HCT116 (cell line): ENCODE measurements around the gene HLA-DPB1. TPM values are rescaled to one million over a fixed set of nuclear protein-coding genes. Genes with fewer than 3 reads are reported as not detected.

Experiments used
- ATAC-seq: fragments of 200-7000 bp; cut with Tn5 transposase; 2 replicates; pipeline ENCODE4 v1.9.1; 2020; ENCODE audit warnings: mild to moderate bottlenecking, moderate library complexity
- BruUV-seq: library from RNA; stranded (reverse); fragments of 400-500 nt; replicated peaks from 2 replicates; lab custom pipeline; 2021; lab: Mats Ljungman, UMichigan
- CTCF ChIA-PET: fragments of 300-600 bp; sonication (Branson Sonifier 250); formaldehyde crosslinking; loops from one replicate; lab custom pipeline; 2021; ENCODE audit warnings: antibody characterized with exemption; lab: Charles Lee
- POLR2A ChIA-PET: fragments of 300-600, 350-600 bp; sonication (Branson Sonifier 250); formaldehyde crosslinking; loops from one replicate; lab custom pipeline; 2021; ENCODE audit warnings: antibody characterized with exemption; lab: Charles Lee
- RAD21 ChIA-PET, 2 experiments: fragments of 300-600 bp; sonication (Branson Sonifier 250); formaldehyde crosslinking; loops; one replicate each; lab custom pipeline; 2023; ENCODE audit warnings: low total read pairs in 2 of 2; ENCODE audit not compliant: uncharacterized antibody in 2 of 2, unreplicated experiment in 2 of 2, low non-redundant PET in 1 of 2; lab: Charles Lee
- DNase-seq: peaks from one replicate; pipeline ENCODE4 v3.0.0-alpha.2; 2010; ENCODE audit warnings: low read depth, low spot score
- H2AFZ ChIP-seq: fragments of 200-600 bp; shearing (Covaris generic), sonication (generic); 2 replicates; pipeline ENCODE4 v1.6.1; 2017; ENCODE audit warnings: low read depth, mixed run types, mixed read lengths, antibody characterized with exemption, low read length; ENCODE audit not compliant: poor library complexity, severe bottlenecking
- H3K27ac ChIP-seq: 2 replicates; pipeline ENCODE4 v1.5.1; 2012; ENCODE audit warnings: low read depth, low read length
- H3K27me3 ChIP-seq: fragments of 200-600 bp; sonication (generic); 2 replicates; pipeline ENCODE4 v1.6.1; 2016; ENCODE audit warnings: mixed run types, low read length, mixed read lengths; ENCODE audit not compliant: insufficient read depth
- H3K36me3 ChIP-seq, 2 experiments: fragments of 200-500 bp in 1 of 2; fragments of 200-600 bp in 1 of 2; sonication (Bioruptor generic) in 1 of 2; sonication (generic) in 1 of 2; 2 replicates each; pipeline versions ENCODE4 v1.5.1 to v1.6.1; 2014 to 2016; ENCODE audit warnings: low read length in 2 of 2, inconsistent platforms in 1 of 2, mixed read lengths in 1 of 2, mixed run types in 1 of 2; ENCODE audit not compliant: insufficient read depth in 2 of 2, control insufficient read depth in 1 of 2
- H3K4me1 ChIP-seq, 2 experiments: fragments of 200-600 bp in 1 of 2; sonication (generic) in 1 of 2; 2 replicates each; pipeline versions ENCODE4 v1.5.1 to v1.6.1; 2012 to 2017; ENCODE audit warnings: low read length in 2 of 2, inconsistent platforms in 1 of 2, mild to moderate bottlenecking in 1 of 2, mixed read lengths in 1 of 2, mixed run types in 1 of 2, moderate library complexity in 1 of 2; ENCODE audit not compliant: insufficient read depth in 2 of 2, control insufficient read depth in 1 of 2
- H3K4me2 ChIP-seq: fragments of 200-600 bp; sonication (generic); 2 replicates; pipeline ENCODE4 v1.6.1; 2017; ENCODE audit warnings: mixed run types, low read length, mixed read lengths
- H3K4me3 ChIP-seq, 2 experiments: fragments of 200-600 bp in 1 of 2; sonication (generic) in 1 of 2; replicated peaks in 1 of 2; 2 replicates each; pipeline ENCODE4 v1.5.1; 2011 to 2016; ENCODE audit warnings: low read length in 2 of 2, control low read depth in 1 of 2, low read depth in 1 of 2, mild to moderate bottlenecking in 1 of 2, mixed read lengths in 1 of 2, mixed run types in 1 of 2
- H3K79me2 ChIP-seq: fragments of 200-600 bp; sonication (generic); 2 replicates; pipeline ENCODE4 v1.6.1; 2017; ENCODE audit warnings: mild to moderate bottlenecking, mixed run types, low read length, moderate library complexity, mixed read lengths; ENCODE audit not compliant: insufficient read depth
- H3K9ac ChIP-seq: fragments of 200-600 bp; sonication (generic); 2 replicates; pipeline ENCODE4 v1.6.1; 2016; ENCODE audit warnings: low read length, mixed read lengths
- H3K9me2 ChIP-seq: fragments of 200-600 bp; sonication (generic), shearing (Covaris generic); 2 replicates; pipeline ENCODE4 v1.6.1; 2017; ENCODE audit warnings: mixed run types, mild to moderate bottlenecking, moderate library complexity; ENCODE audit not compliant: insufficient read depth
- H3K9me3 ChIP-seq, 2 experiments: fragments of 200-500 bp in 1 of 2; fragments of 200-600 bp in 1 of 2; sonication (Bioruptor generic) in 1 of 2; sonication (generic) in 1 of 2; 2 replicates each; pipeline ENCODE4 v1.6.1; 2014 to 2017; ENCODE audit warnings: low read length in 2 of 2, mixed read lengths in 2 of 2, inconsistent platforms in 1 of 2, low read depth in 1 of 2, mild to moderate bottlenecking in 1 of 2, mixed run types in 1 of 2, moderate library complexity in 1 of 2; ENCODE audit not compliant: control insufficient read depth in 1 of 2, insufficient read depth in 1 of 2
- H4K20me1 ChIP-seq: fragments of 200-600 bp; sonication (generic), shearing (Covaris generic); 2 replicates; pipeline ENCODE4 v1.6.1; 2017; ENCODE audit warnings: mixed run types, mild to moderate bottlenecking, moderate library complexity; ENCODE audit not compliant: insufficient read depth
- ATF3 ChIP-seq: IDR thresholded peaks from 2 replicates; pipeline ENCODE4 v1.6.1; 2012
- CBX3 ChIP-seq: IDR thresholded peaks from 2 replicates; pipeline ENCODE4 v1.6.1; 2012; ENCODE audit warnings: low read depth
- CTCF ChIP-seq, 3 experiments: fragments of 200-600 bp in 1 of 3; sonication (generic) in 1 of 3; IDR thresholded peaks in 2 of 3; conservative IDR thresholded peaks in 1 of 3; 2 replicates each; pipeline ENCODE4 v1.5.1; 2012 to 2017; ENCODE audit warnings: low read depth in 2 of 3, low read length in 2 of 3, antibody characterized with exemption in 1 of 3, borderline replicate concordance in 1 of 3, control low read depth in 1 of 3, mild to moderate bottlenecking in 1 of 3, mixed read lengths in 1 of 3, mixed run types in 1 of 3, moderate library complexity in 1 of 3; ENCODE audit not compliant: insufficient read depth in 1 of 3
- EGR1 ChIP-seq: IDR thresholded peaks from 2 replicates; pipeline ENCODE4 v1.6.1; 2012; ENCODE audit warnings: low read depth
- ELF1 ChIP-seq: IDR thresholded peaks from 2 replicates; pipeline ENCODE4 v1.6.1; 2012; ENCODE audit warnings: low read depth, borderline replicate concordance
- JUND ChIP-seq: IDR thresholded peaks from 2 replicates; pipeline ENCODE4 v1.6.1; 2012
- MAX ChIP-seq: IDR thresholded peaks from 2 replicates; pipeline ENCODE4 v1.6.1; 2012
- POLR2A ChIP-seq: IDR thresholded peaks from 2 replicates; pipeline ENCODE4 v1.7.0; 2011; ENCODE audit warnings: borderline replicate concordance; ENCODE audit not compliant: insufficient read depth, insufficient read length; ENCODE audit errors: extremely low read depth
- RAD21 ChIP-seq: IDR thresholded peaks from 2 replicates; pipeline ENCODE4 v1.6.1; 2012; ENCODE audit warnings: low read depth, mild to moderate bottlenecking
- REST ChIP-seq: IDR thresholded peaks from 2 replicates; pipeline ENCODE4 v1.6.1; 2012; ENCODE audit warnings: low read depth
- SP1 ChIP-seq: IDR thresholded peaks from 2 replicates; pipeline ENCODE4 v1.6.1; 2012; ENCODE audit warnings: low read depth
- SRF ChIP-seq: IDR thresholded peaks from 2 replicates; pipeline ENCODE4 v1.6.1; 2012; ENCODE audit warnings: low read depth
- TCF7L2 ChIP-seq: IDR thresholded peaks from 2 replicates; pipeline ENCODE4 v1.7.0; 2011; ENCODE audit warnings: borderline replicate concordance, inconsistent platforms; ENCODE audit not compliant: insufficient read depth, insufficient read length; ENCODE audit errors: extremely low read depth
- YY1 ChIP-seq: IDR thresholded peaks from 2 replicates; pipeline ENCODE4 v1.6.1; 2011; ENCODE audit warnings: low read length, low read depth, moderate library complexity, mild to moderate bottlenecking; ENCODE audit not compliant: insufficient replicate concordance; ENCODE audit errors: extremely low read depth
- ZBTB33 ChIP-seq: IDR thresholded peaks from 2 replicates; pipeline ENCODE4 v1.6.1; 2011; ENCODE audit warnings: mild to moderate bottlenecking, low read length, moderate library complexity; ENCODE audit not compliant: insufficient replicate concordance; ENCODE audit errors: extremely low read depth
- ZNF274 ChIP-seq: fragments of 200-500 bp; sonication (Bioruptor generic); IDR thresholded peaks from 2 replicates; pipeline ENCODE4 v1.6.1; 2014; ENCODE audit warnings: mild to moderate bottlenecking, low read depth, low read length, inconsistent platforms
- intact Hi-C: fragments of 100-400 bp; cut with micrococcal nuclease; formaldehyde crosslinking; loops from 2 replicates; pipeline ENCODE4 v1.10.0; 2022
- total RNA-seq: library from RNA; stranded (reverse); gene quantifications from one replicate; pipeline ENCODE4 v1.2.1, GENCODE V29; 2021; ENCODE audit not compliant: unreplicated experiment

HLA-DPB1 gene
- total RNA-seq, 1 experiment from 2014 or later = 1.5 TPM

- no peak overlapping the region for H3K4me2 ChIP-seq
- no peaks in the 10 kb centered on the region for H3K9me2 ChIP-seq
- H3K9ac ChIP-seq = no peak overlapping the region
- RAD21 ChIA-PET = no interaction called here
- no peaks in the 10 kb centered on the region; a peak in 2 of 4 replicates for H3K9me3 ChIP-seq
- no peaks in the 10 kb centered on the region for H3K79me2 ChIP-seq
- intact Hi-C loops = no loop called here
- H3K27ac ChIP-seq = no peak overlapping the region
- no peak overlapping the region for H2AFZ ChIP-seq
- BruUV-seq = no TSS peak
- H3K27me3 ChIP-seq = no peaks in the 10 kb centered on the region
- H4K20me1 ChIP-seq = no peaks in the 10 kb centered on the region
- H3K36me3 ChIP-seq = no peaks in the 10 kb centered on the region
- no peak for ATAC-seq
- CTCF ChIA-PET = no interaction called here
- H3K4me3 ChIP-seq = no peak overlapping the region
- H3K4me1 ChIP-seq = no peaks in the 10 kb centered on the region
- POLR2A ChIA-PET = no interaction called here
- no peak for DNase-seq
- no peak for TF ChIP-seq REST
- TF ChIP-seq YY1 = no peak
- TF ChIP-seq RAD21 = no peak
- no peak for TF ChIP-seq TCF7L2
- no peak for TF ChIP-seq SP1
- no peak for TF ChIP-seq ZNF274
- no peak for TF ChIP-seq ELF1
- no peak for TF ChIP-seq SRF
- TF ChIP-seq MAX = no peak
- no peak for TF ChIP-seq ATF3
- TF ChIP-seq CBX3 = no peak
- TF ChIP-seq CTCF (IDR thresholded peaks at IDR 0.05 in 2 of 3, conservative IDR thresholded peaks at IDR 0.05 in 1 of 3; ENCODE audit: borderline replicate concordance in 1 of 3, insufficient read depth in 1 of 3, low read depth in 2 of 3, low read length in 2 of 3) = no peak
- TF ChIP-seq POLR2A = no peak
- TF ChIP-seq ZBTB33 = no peak
- no peak for TF ChIP-seq EGR1
- no peak for TF ChIP-seq JUND
Observed at GRCh38 chr6:33095681-33096080, 19.9 kb downstream of the HLA-DPB1 start.
